Cardiac fibroblast (primary cell): ENCODE data around the gene BMP8B.

Source experiments
- DNase-seq, 2 donors: peaks; one replicate each; pipeline versions ENCODE4 v3.0.0 to v3.0.0-alpha.2; 2010; ENCODE audit warnings: low read depth in 2 of 2
- H3K4me3 ChIP-seq, 2 donors: replicated peaks in 1 of 2; 1 replicate in 1 of 2; 2 replicates in 1 of 2; pipeline ENCODE4 v1.5.1; 2011; ENCODE audit warnings: low read depth in 2 of 2, low read length in 2 of 2, mild to moderate bottlenecking in 2 of 2, moderate library complexity in 1 of 2
- CTCF ChIP-seq: IDR thresholded peaks from one replicate; pipeline ENCODE4 v1.5.1; 2011; ENCODE audit warnings: low read depth, mild to moderate bottlenecking, low read length, inconsistent platforms

The BMP8B gene

GRCh38 chr1:39752703-39753102 lies 36.0 kb downstream of the BMP8B start:
- H3K4me3 ChIP-seq, result no peak overlapping the region
- TF ChIP-seq CTCF, result no peak
- DNase-seq, result no peak

- no peak for TF ChIP-seq CTCF
Observed at GRCh38 chr1:39751595-39751994, 37.1 kb downstream of the BMP8B start.

GRCh38 chr1:39745016-39745670 lies 43.5 kb downstream of the BMP8B start:
- DNase-seq, result no peak
- TF ChIP-seq CTCF, result no peak
- H3K4me3 ChIP-seq, result no peak overlapping the region

More at GRCh38 chr1:39751595-39751994, 37.1 kb downstream of the BMP8B start:
- H3K4me3 ChIP-seq, result no peak overlapping the region
- no peak for DNase-seq

GRCh38 chr1:39738622-39739366 lies 49.9 kb downstream of the BMP8B start, which contains the start of gene PPIE:
Gene PPIE, plus strand, starts transcription at chr1:39738882. Its CDS starts 19 bp downstream, at chr1:39738901.
- peak; percentile 91 to 92 for DNase-seq
- H3K4me3 ChIP-seq, result peak within 1 kb of the TSS; percentile 66 to 90
- no peak for TF ChIP-seq CTCF

- peak; percentile 2 for TF ChIP-seq CTCF
- peak; percentile 63 to 87 for DNase-seq
- H3K4me3 ChIP-seq, result no peak overlapping the region
Observed at GRCh38 chr1:39737546-39738169, 51.0 kb downstream of the BMP8B start.

- DNase-seq, result no peak
- no peak for TF ChIP-seq CTCF
- H3K4me3 ChIP-seq, result no peak overlapping the region
Observed at GRCh38 chr1:39735731-39736130, 52.9 kb downstream of the BMP8B start.
